ENCODE measurements around the gene VRK2. TPM values are rescaled to one million over a fixed set of nuclear protein-coding genes. Genes with fewer than 3 reads are reported as not detected.
A peak's percentile ranks its signal among the peaks of the same experiment; 100 is the strongest.

Gene VRK2
- 11.6 TPM for total RNA-seq

DNA sequence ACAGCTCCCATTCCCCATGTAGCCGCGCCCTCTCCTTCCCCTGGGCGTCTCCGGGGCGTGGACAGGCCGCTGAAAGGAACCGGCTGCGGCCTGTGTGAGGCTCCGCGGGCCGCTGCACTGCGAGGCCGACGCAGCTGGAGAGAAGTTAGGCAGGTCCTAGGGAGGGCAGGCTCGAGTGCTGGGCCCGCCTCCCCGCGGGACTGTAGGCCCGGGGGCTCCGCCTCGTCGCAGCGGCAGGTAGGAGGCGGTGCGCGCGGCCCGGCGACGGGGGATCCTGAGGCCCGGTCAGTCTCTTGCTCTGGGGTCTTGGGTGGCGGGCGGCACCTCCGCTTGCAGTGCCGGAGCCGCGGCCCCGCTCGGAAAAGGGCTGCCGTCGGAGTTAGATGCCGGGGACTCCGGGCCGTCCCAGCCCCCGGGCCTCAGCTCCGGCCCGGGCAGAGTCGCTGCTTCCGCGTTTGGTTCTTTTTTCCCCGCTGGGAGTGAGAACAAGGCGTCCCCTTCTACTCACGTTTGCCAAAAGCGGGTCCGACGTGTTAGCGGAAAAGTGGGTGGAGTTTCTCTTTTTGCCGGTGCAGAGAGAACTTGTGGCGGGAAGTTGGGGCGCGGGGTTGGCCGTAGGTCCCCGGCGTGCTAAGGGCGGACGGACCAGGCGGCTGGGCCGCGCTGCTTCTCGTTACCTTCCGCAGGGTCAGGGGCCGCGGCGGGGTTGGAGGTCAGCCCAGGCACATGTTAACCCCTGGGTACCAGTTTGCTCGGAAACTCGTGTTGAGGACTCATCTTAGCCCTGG lies at the start of gene VRK2:
Gene VRK2, plus strand, starts transcription at position 222 of the 788 bp plus-strand sequence. CDS start 2,026 bp downstream, outside the sequence.
- peak; percentile 68 to 93 (median 92) for DNase-seq (ENCODE audit: low read depth in 2 of 3, low spot score in 2 of 3)

GRCh38 chr2:58006256-58006951 lies 40.2 kb upstream of the VRK2 start:
- no peak for DNase-seq (ENCODE audit: low read depth in 2 of 3, low spot score in 2 of 3)

DNA sequence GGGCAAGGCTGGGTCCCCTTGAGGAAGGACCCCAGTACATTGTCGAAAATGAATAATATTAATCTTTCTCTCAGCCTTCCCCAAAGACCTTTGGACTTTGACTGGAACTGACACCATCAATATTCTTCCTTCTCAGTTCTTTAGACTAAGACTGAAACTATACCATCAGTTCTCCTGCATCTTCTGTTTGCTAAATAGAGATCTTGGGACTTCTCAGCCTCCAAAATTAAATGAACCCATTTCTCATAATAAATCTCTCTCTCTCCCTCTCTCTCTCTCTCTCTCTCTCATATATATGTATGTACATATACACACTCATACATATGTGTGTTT lies 39.7 kb upstream of the VRK2 start:
- no peak for DNase-seq (ENCODE audit: low read depth in 2 of 3, low spot score in 2 of 3)

- DNase-seq (ENCODE audit: low read depth in 2 of 3, low spot score in 2 of 3): no peak
Measured at GRCh38 chr2:58010599-58010998, 36.0 kb upstream of the VRK2 start.

- no peak for DNase-seq (ENCODE audit: low read depth in 2 of 3, low spot score in 2 of 3)
Measured at GRCh38 chr2:58019229-58019628, 27.4 kb upstream of the VRK2 start.

GRCh38 chr2:58025150-58025933 lies 21.3 kb upstream of the VRK2 start:
- DNase-seq (ENCODE audit: low read depth in 2 of 3, low spot score in 2 of 3): no peak

DNA sequence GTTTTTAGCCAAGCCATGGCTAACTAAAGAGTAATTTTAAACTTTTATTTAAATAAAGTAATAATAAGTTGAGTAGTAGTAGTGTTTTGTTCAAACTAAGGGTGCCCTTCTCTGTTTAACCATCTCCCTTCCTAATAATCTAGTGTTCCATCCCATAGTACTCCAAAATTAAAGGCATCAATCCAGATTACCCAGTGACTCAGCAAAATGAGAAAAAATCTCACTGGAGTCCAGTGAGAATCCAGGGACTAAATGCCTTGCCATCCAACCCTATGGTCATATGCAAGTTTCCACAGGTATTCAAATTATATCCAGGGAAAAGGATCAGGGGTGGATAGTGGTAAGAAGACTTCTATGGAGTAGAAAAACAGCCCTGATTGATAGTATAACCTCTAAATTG lies 19.6 kb upstream of the VRK2 start:
- DNase-seq (ENCODE audit: low read depth in 2 of 3, low spot score in 2 of 3): no peak

DNA sequence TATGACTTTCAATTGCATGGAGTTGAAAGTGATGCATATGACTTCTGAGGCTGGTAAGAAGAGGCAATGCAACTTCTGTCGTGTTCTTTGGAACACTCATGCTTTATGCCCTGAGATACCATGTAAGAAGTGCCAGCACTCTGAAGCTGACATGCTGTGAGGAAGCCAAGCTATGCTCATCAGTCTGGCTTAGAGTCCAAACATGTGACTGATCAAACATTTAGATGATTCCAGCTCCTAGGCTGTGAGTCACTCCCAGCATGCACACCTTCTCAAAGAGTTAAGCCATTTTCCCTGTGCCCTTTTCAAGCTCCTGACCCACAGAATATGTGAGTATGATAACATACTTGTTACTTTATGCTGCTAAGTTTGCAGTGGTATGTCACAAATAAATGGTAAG lies 15.8 kb upstream of the VRK2 start:
- no peak for DNase-seq (ENCODE audit: low read depth in 2 of 3, low spot score in 2 of 3)

DNA sequence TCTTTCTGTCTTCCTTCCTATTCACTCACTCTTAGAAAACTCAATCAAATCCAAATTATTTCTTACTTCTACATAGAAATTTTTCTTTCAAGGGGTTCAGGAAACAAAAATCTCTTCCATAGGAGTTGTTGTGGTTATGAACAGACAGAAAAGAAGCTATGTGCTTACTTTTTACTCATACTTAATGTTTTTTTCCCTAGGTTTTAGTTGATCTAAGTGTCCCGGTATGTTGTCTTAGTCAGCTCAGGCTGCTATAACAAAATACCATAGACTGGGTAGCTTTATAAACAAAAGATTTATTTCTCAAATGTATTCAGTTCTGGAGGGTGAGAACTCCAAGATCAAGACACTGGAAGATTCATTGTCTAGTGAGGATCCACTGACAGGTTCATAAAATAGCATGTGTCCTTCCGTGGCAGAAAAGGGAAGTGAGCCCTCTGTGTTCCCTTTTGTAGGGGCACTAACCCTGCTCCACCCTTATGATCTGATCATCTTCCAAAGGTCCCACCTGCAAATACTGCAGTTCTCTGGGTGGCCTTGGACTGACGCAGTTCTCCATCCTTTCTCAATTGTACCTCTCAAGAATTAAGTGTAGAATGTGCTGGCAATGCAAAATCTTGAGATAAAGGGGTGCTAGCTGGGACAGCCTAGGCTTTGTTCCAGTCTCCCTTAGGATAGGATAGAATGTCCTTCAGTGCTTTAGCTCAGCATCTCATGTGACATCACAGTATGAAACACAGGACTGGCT lies 14.4 kb upstream of the VRK2 start:
- DNase-seq (ENCODE audit: low read depth in 2 of 3, low spot score in 2 of 3): peak in 1 of 3 donors; percentile 24

GRCh38 chr2:58032764-58033080 lies 13.9 kb upstream of the VRK2 start:
- no peak for DNase-seq (ENCODE audit: low read depth in 2 of 3, low spot score in 2 of 3)

DNA sequence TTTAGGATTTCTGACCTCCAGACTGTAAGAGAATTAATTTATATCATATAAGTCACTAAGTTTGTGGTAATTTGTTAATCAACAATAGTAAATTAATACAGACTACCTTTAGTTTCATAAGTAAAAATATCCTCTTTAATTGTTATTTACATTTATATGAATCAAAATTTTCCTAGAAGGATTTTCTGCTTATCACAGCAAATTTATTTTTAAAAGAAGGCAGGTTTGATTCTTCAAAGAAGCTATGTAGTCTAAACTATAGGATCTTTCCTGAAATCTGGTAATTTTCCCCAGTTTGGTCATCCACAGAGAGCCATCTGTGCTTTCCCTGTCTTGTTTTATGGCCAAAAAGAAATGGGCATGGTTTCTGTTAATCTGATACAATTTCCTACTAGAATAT lies 13.1 kb upstream of the VRK2 start:
- DNase-seq (ENCODE audit: low read depth in 2 of 3, low spot score in 2 of 3): no peak

- no peak for DNase-seq (ENCODE audit: low read depth in 2 of 3, low spot score in 2 of 3)
Measured at GRCh38 chr2:58035352-58035751, 11.3 kb upstream of the VRK2 start.

DNA sequence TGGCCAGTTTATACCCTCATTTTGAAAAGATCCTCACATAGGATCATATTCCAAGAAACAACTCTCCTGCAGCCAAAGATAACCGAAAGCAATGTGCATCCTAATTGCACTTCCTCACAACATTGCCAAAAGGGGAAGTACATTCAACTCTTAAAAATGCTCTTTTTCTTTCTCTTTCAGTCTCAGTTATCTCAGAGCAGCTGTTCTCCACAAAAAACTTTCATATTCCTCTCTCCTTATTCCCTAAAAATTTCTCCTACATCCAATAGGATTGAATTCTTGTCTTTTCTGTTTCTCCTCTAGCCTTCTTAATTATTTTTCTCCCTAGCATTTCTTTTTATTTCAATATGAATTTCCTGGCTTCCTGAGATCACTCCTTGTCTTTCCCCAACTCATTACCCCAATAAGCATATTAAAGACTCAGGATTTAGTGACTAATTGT lies 7.4 kb upstream of the VRK2 start:
- peak in 2 of 3 donors; percentile 66 to 92 for DNase-seq (ENCODE audit: low read depth in 2 of 3, low spot score in 2 of 3)

DNA sequence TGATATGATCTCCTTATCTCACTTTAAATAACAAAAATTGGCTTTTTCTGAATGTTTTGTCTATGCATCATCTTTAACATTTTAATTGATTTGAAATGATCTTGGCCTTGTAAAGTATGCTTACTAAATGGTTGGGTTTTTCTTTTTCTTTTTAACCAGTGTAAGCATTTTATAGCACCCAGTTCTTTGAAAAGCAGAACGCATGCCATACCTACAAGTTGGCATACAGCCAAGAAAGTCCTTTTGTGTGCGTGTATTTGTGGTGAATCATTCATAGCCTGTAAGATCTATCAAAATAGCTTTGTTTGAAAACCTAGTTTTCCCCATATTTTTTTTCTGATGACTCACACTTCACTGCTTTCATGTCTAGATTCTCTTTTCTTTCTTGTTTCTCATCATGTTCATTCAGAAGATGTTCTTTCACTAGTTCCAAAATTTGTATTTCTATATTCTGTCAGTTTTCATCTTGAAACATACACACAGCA lies 4.1 kb upstream of the VRK2 start:
- DNase-seq (ENCODE audit: low read depth in 2 of 3, low spot score in 2 of 3): peak in 2 of 3 donors; percentile 54 to 63

- no peak for DNase-seq (ENCODE audit: low read depth in 2 of 3, low spot score in 2 of 3)
Measured at GRCh38 chr2:58044145-58044544, 2.5 kb upstream of the VRK2 start.

- DNase-seq (ENCODE audit: low read depth in 2 of 3, low spot score in 2 of 3): no peak
Measured at GRCh38 chr2:58045580-58046334, 849 bp upstream of the VRK2 start.

- no peak for DNase-seq (ENCODE audit: low read depth in 2 of 3, low spot score in 2 of 3)
Measured at GRCh38 chr2:58046335-58046584, 346 bp upstream of the VRK2 start.

GRCh38 chr2:58047373-58047935 lies 848 bp downstream of the VRK2 start:
- no peak for DNase-seq (ENCODE audit: low read depth in 2 of 3, low spot score in 2 of 3)

DNA sequence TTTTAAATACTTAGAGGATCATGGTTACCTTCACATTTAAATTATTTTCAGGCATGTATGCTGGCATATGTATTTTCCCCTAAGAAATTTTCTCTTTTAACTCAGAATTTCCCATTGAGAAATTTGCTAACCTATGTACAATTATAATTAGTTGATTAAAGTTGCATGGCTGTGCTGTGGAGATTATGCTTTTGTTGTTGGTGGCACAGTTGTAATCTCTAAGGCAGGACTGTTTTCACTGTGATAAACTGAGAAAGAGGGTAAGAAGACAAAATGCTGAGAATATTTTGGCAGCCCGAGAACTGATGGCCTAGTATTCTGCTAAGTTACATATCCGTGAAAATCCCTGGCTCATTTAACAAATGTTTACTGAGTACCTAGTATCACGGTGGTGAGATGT lies 1.4 kb downstream of the VRK2 start:
- no peak for DNase-seq (ENCODE audit: low read depth in 2 of 3, low spot score in 2 of 3)

DNA sequence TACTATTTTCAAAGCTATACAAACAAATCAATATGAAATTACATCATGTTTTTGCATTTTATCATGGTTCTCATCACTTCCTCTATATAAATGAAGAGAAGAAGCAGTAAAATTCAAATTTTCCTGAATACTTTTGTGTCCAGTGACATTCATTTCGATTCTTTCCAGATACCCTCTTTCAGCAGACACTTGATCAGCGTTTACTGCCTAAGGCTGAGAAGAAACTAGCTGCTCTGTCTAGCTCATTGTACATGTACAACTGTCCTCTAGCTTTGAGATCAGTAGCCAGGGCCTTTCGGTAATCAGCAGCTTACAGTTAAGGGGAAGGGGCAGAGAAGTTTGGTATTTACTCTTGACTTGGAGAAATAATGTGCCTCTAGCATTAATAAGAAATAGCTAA lies 4.8 kb downstream of the VRK2 start:
- DNase-seq (ENCODE audit: low read depth in 2 of 3, low spot score in 2 of 3): no peak
